HepG2 (cell line): ENCODE measurements around the gene VGF. TPM values are rescaled to one million over a fixed set of nuclear protein-coding genes. Genes with fewer than 3 reads are reported as not detected.

Source experiments
- GABPA ChIP-seq, 2 experiments: IDR thresholded peaks; 2 replicates each; pipeline ENCODE4 v1.6.1; 2011 to 2016; ENCODE audit warnings: low read depth in 2 of 2, low read length in 1 of 2, missing biosample characterization in 1 of 2, missing genetic modification characterization in 1 of 2
- HDAC6 ChIP-seq: fragments of 200-600 bp; sonication (generic); IDR thresholded peaks from 2 replicates; pipeline ENCODE4 v1.7.0; 2017; ENCODE audit warnings: mild to moderate bottlenecking, antibody characterized with exemption, low read length, low read depth
- NKX3-1 ChIP-seq: sonication (generic); formaldehyde crosslinking; IDR thresholded peaks from 2 replicates; pipeline ENCODE4 v1.5.0; 2020; ENCODE audit warnings: missing genetic modification reagents
- RAD21 ChIP-seq: fragments of 450-650 bp; formaldehyde crosslinking; IDR thresholded peaks from 2 replicates; pipeline ENCODE4 v1.5.0; 2020; ENCODE audit warnings: mild to moderate bottlenecking
- RCOR2 ChIP-seq: IDR thresholded peaks from 2 replicates; pipeline ENCODE4 v1.6.1; 2016; ENCODE audit warnings: missing biosample characterization, missing genetic modification reagents
- SAFB2 ChIP-seq: sonication (generic); formaldehyde crosslinking; IDR thresholded peaks from 2 replicates; pipeline ENCODE4 v1.5.1; 2020; ENCODE audit warnings: missing genetic modification reagents, low read depth, mild to moderate bottlenecking, borderline replicate concordance
- SATB2 ChIP-seq: sonication (generic); formaldehyde crosslinking; IDR thresholded peaks from 2 replicates; pipeline ENCODE4 v1.5.0; 2020; ENCODE audit warnings: missing genetic modification reagents
- SP1 ChIP-seq, 2 experiments: fragments of 450-650 bp in 1 of 2; sonication (generic) in 1 of 2; formaldehyde crosslinking in 1 of 2; IDR thresholded peaks; 2 replicates each; pipeline versions ENCODE4 v1.4.0 to v1.6.1; 2016 to 2020; ENCODE audit warnings: missing genetic modification reagents in 1 of 2
- SP5 ChIP-seq: IDR thresholded peaks from 2 replicates; pipeline ENCODE4 v1.6.1; 2016; ENCODE audit warnings: low read depth, borderline replicate concordance
- SRY ChIP-seq: sonication (generic); formaldehyde crosslinking; IDR thresholded peaks from 2 replicates; pipeline ENCODE4 v1.8.0; 2022; ENCODE audit warnings: mild to moderate bottlenecking, missing genetic modification reagents
- TRIM24 ChIP-seq: sonication (generic); formaldehyde crosslinking; IDR thresholded peaks from 2 replicates; pipeline ENCODE4 v1.8.0; 2022; ENCODE audit warnings: mild to moderate bottlenecking, missing genetic modification reagents
- U2AF2 ChIP-seq: fragments of 200-400 bp; formaldehyde crosslinking; IDR thresholded peaks from 2 replicates; pipeline ENCODE4 v1.6.1; 2017; ENCODE audit warnings: low read depth, mild to moderate bottlenecking, low read length
- ZNF274 ChIP-seq: sonication (generic); formaldehyde crosslinking; IDR thresholded peaks from 2 replicates; pipeline ENCODE4 v1.5.1; 2020; ENCODE audit warnings: mild to moderate bottlenecking, missing genetic modification reagents
- ZNF354B ChIP-seq: sonication (generic); formaldehyde crosslinking; IDR thresholded peaks from 2 replicates; pipeline ENCODE4 v1.8.0; 2022; ENCODE audit warnings: mild to moderate bottlenecking, missing genetic modification reagents
- ZNF530 ChIP-seq: sonication (generic); formaldehyde crosslinking; IDR thresholded peaks from 2 replicates; pipeline ENCODE4 v1.5.0; 2020; ENCODE audit warnings: low read depth, mild to moderate bottlenecking, missing genetic modification reagents
- polyA plus RNA-seq, 8 experiments: library from polyadenylated mRNA; depleted of rRNA in 3 of 8; stranded (reverse) in 7 of 8; unstranded in 1 of 8; fragments of >200 nt; fragmentation: Illumina TruSeq in 4 of 8; extraction: Trizol in 4 of 8; gene quantifications; 2 replicates each; pipeline versions ENCODE4 v1.2.1 to v1.2.3, GENCODE V29; 2011 to 2016; ENCODE audit warnings: low read depth in 4 of 8, missing spikeins in 1 of 8, mixed read lengths in 1 of 8; ENCODE audit not compliant: insufficient read depth in 1 of 8
- total RNA-seq, 5 experiments: library from RNA; depleted of rRNA; stranded (reverse); fragments of >200 nt; fragmentation: Illumina TruSeq; extraction: Trizol; gene quantifications; 2 replicates each; pipeline ENCODE4 v1.2.3, GENCODE V29; 2016; ENCODE audit warnings: low read depth in 1 of 5
- TF ChIP-seq, protein P1 (sequence below): sonication (generic); formaldehyde crosslinking; IDR thresholded peaks from 2 replicates; pipeline ENCODE4 v1.8.1; 2023; ENCODE audit warnings: mild to moderate bottlenecking, moderate library complexity, missing genetic modification reagents
- TF ChIP-seq, protein P2 (sequence below): sonication (generic); formaldehyde crosslinking; IDR thresholded peaks from 2 replicates; pipeline ENCODE4 v1.4.0; 2020; ENCODE audit warnings: missing genetic modification reagents, borderline replicate concordance
- TF ChIP-seq, protein P3 (sequence below): sonication (generic); formaldehyde crosslinking; IDR thresholded peaks from 2 replicates; pipeline ENCODE4 v1.4.0; 2020; ENCODE audit warnings: missing genetic modification reagents
- TF ChIP-seq, protein P4 (sequence below): sonication (generic); formaldehyde crosslinking; IDR thresholded peaks from 2 replicates; pipeline ENCODE4 v1.8.1; 2023; ENCODE audit warnings: mild to moderate bottlenecking, missing genetic modification reagents
- TF ChIP-seq, protein P5 (sequence below): sonication (generic); formaldehyde crosslinking; conservative IDR thresholded peaks from 2 replicates; pipeline ENCODE4 v1.4.0; 2020; ENCODE audit warnings: missing genetic modification reagents

Gene VGF
- total and polyA plus RNA-seq, 2 of the 13 experiments (the other 11 are each of a cell fraction or from before 2014, with no cell fraction given) = 0.12 to 0.46 TPM

DNA sequence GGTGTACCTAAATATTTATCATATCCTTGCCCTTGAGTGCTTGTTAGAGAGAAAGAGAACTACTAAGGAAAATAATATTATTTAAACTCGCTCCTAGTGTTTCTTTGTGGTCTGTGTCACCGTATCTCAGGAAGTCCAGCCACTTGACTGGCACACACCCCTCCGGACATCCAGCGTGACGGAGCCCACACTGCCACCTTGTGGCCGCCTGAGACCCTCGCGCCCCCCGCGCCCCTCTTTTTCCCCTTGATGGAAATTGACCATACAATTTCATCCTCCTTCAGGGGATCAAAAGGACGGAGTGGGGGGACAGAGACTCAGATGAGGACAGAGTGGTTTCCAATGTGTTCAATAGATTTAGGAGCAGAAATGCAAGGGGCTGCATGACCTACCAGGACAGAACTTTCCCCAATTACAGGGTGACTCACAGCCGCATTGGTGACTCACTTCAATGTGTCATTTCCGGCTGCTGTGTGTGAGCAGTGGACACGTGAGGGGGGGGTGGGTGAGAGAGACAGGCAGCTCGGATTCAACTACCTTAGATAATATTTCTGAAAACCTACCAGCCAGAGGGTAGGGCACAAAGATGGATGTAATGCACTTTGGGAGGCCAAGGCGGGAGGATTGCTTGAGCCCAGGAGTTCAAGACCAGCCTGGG is 27.0 kb downstream of the VGF start (continued):
- TF ChIP-seq ZNF274 (0 out of 2 replicates have a peak, but pooled peaks have one; percentile 33), RCOR2 (CRISPR knock-in tag) (no peak), ZNF354B (no peak), RAD21 (peak; percentile 51; the same call in 1 of the 2 replicates), U2AF2 (no peak), SRY (CRISPR knock-in tag) (peak; percentile 2; the same call in 1 of the 2 replicates), SATB2 (CRISPR knock-in tag) (no peak), GABPA (IDR thresholded peaks at IDR 0.05; ENCODE audit: low read depth, low read length) (no peak; the same call in 1 of the 2 replicates), GABPA (CRISPR knock-in tag; IDR thresholded peaks at IDR 0.05; ENCODE audit: low read depth) (peak; percentile 86), SAFB2 (peak; percentile 90), SP1 (IDR thresholded peaks at IDR 0.05) (no peak), SP1 (CRISPR knock-in tag; IDR thresholded peaks at IDR 0.05) (no peak), ZNF530 (CRISPR knock-in tag) (no peak), SP5 (CRISPR knock-in tag) (0 out of 2 replicates have a peak, but pooled peaks have one; percentile 41), TRIM24 (CRISPR knock-in tag) (no peak), HDAC6 (no peak), NKX3-1 (CRISPR knock-in tag) (no peak)
- TF ChIP-seq, protein P1, sequence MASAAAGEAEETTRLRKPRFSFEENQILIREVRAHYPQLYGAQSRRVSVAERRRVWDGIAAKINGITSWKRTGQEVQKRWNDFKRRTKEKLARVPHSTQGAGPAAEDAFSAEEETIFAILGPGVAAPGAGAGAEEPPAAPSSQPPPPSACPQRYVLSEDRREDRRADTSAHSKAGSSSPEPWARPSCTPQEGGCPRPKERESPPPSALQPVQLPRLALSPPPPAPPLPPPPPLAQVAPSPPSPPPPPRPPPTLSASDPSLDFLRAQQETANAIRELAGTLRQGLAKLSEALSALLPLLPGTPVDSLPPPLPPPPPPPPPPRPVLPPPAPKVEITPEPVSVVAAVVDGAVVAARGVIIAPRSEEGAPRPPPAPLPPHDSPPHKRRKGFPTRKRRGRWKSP (CRISPR knock-in tag) = no peak
- TF ChIP-seq, protein P2, sequence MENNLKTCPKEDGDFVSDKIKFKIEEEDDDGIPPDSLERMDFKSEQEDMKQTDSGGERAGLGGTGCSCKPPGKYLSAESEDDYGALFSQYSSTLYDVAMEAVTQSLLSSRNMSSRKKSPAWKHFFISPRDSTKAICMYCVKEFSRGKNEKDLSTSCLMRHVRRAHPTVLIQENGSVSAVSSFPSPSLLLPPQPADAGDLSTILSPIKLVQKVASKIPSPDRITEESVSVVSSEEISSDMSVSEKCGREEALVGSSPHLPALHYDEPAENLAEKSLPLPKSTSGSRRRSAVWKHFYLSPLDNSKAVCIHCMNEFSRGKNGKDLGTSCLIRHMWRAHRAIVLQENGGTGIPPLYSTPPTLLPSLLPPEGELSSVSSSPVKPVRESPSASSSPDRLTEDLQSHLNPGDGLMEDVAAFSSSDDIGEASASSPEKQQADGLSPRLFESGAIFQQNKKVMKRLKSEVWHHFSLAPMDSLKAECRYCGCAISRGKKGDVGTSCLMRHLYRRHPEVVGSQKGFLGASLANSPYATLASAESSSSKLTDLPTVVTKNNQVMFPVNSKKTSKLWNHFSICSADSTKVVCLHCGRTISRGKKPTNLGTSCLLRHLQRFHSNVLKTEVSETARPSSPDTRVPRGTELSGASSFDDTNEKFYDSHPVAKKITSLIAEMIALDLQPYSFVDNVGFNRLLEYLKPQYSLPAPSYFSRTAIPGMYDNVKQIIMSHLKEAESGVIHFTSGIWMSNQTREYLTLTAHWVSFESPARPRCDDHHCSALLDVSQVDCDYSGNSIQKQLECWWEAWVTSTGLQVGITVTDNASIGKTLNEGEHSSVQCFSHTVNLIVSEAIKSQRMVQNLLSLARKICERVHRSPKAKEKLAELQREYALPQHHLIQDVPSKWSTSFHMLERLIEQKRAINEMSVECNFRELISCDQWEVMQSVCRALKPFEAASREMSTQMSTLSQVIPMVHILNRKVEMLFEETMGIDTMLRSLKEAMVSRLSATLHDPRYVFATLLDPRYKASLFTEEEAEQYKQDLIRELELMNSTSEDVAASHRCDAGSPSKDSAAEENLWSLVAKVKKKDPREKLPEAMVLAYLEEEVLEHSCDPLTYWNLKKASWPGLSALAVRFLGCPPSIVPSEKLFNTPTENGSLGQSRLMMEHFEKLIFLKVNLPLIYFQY = peak; percentile 31; the same call in 1 of the 2 replicates
- TF ChIP-seq, protein P3, sequence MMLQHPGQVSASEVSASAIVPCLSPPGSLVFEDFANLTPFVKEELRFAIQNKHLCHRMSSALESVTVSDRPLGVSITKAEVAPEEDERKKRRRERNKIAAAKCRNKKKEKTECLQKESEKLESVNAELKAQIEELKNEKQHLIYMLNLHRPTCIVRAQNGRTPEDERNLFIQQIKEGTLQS = peak; percentile 93
- TF ChIP-seq, protein P4, sequence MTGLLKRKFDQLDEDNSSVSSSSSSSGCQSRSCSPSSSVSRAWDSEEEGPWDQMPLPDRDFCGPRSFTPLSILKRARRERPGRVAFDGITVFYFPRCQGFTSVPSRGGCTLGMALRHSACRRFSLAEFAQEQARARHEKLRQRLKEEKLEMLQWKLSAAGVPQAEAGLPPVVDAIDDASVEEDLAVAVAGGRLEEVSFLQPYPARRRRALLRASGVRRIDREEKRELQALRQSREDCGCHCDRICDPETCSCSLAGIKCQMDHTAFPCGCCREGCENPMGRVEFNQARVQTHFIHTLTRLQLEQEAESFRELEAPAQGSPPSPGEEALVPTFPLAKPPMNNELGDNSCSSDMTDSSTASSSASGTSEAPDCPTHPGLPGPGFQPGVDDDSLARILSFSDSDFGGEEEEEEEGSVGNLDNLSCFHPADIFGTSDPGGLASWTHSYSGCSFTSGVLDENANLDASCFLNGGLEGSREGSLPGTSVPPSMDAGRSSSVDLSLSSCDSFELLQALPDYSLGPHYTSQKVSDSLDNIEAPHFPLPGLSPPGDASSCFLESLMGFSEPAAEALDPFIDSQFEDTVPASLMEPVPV = no peak
- TF ChIP-seq, protein P5, sequence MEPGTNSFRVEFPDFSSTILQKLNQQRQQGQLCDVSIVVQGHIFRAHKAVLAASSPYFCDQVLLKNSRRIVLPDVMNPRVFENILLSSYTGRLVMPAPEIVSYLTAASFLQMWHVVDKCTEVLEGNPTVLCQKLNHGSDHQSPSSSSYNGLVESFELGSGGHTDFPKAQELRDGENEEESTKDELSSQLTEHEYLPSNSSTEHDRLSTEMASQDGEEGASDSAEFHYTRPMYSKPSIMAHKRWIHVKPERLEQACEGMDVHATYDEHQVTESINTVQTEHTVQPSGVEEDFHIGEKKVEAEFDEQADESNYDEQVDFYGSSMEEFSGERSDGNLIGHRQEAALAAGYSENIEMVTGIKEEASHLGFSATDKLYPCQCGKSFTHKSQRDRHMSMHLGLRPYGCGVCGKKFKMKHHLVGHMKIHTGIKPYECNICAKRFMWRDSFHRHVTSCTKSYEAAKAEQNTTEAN (CRISPR knock-in tag) = 0 out of 2 replicates have a peak, but pooled peaks have one; percentile 41
